Measurements from ENCODE around the gene SIPA1L2.
"Not testable (repeated sequence)": the region's sequence is repeated elsewhere in the genome, so short reads cannot be mapped to it uniquely, and the experiment has no call there.

SIPA1L2 gene

DNA sequence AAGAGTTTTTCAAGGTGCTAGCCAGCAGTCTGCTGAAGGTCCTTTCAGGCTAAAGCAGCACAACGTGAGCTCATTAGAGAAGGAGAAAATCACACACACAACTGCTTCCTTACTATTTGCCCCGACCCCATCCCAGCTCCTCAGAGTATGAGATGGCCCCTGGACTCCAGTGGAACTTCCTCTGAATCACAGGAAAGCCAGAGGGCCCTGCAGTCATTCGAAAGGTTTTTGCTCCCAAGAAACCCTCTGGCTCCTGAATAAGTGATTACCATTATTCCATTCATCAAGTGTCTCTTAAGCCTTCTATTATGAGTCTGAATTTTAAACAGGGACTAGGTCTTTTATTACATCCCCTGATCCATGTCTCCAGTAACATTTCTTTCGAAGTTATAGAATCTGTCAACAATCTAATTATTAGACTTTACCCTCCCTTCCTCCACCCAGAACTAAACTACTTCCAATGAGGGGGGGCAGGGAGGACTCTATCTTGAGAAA, 14.6 kb downstream of the SIPA1L2 start:
- in situ Hi-C loops (cut with HindIII; ENCODE audit: low sequenced_read_pairs): no loop called here

DNA sequence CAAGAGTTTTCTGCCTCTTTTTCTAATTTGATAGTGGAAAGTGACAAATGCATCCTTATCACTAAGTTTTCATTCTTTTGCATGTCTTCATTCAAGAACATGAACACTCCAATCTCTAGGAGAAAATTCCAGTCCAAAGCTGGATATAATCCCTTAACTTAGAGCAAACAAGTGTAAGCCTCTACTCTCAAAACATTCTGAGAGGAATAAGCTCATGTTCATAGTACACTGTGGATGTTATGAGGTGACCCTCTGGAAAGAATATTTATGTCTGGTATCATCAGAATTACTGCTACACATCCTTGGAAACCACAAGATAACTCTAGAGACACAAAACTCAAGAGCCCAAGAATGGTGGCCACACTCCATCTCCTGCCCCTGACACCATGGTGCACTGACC, 15.1 kb downstream of the SIPA1L2 start:
- in situ Hi-C loops (cut with HindIII; ENCODE audit: low sequenced_read_pairs): no loop called here

- in situ Hi-C loops (cut with HindIII; ENCODE audit: low sequenced_read_pairs): no loop called here
These were observed 16.1 kb downstream of the SIPA1L2 start for GRCh38 chr1:232613752-232614381.

- in situ Hi-C loops (cut with HindIII; ENCODE audit: low sequenced_read_pairs): not testable (repeated sequence)
These were observed 17.1 kb downstream of the SIPA1L2 start for GRCh38 chr1:232612836-232613235.

DNA sequence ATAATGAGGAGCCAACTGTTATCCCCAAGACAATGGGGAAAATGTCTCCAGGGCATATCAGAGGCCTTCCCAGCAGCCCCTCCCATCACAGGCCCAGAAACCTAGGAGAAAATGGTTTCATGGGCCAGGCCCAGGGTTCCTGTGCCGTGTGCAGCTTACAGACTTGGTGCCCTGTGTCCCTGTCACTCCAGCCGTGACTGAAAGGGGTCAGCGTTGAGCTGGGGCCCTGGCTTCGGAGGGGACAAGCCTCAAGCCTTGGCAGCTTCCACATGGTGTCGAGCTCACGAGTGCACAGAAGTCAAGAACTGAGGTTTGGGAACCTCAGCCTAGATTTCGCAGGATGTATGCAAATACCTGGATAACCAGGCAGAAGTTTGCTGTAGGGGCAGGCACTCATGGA, 18.1 kb downstream of the SIPA1L2 start:
- in situ Hi-C loops (cut with HindIII; ENCODE audit: low sequenced_read_pairs): no loop called here

DNA sequence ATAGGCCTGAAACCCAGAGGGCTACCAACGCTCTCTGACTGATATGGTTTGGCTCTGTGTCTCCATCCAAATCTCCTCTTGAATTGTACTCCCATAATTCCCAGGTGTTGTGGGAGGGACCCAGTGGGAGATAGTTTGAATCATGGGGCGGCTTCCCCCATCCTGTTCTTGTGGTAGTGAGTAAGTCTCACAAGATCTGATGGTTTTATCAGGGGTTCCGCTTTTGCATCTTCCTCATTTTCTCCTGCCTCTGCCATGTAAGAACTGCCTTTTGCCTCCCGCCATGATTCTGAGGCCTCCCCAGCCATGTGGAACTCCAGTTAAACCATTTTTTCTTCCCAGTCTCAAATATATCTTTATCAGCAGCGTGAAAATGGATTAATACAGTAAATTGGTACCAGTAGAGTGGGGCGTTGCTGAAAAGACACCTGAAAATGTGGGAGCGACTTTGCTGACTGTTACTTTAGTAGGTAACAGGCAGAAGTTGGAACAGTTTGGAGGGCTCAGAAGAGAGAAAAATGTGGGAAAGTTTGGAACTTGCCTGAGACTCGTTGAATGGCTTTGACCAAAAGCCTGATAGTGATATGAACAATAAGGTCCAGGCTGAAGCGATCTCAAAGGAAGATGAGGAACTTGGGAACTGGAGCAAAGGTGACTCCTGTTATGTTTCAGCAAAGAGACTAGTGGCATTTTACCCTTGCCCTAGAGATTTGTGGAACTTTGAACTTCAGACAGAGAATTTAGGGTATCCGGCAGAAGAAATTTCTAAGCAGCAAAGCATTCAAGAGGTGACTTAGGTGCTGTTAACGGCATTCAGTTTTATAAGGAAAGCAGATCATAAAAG, 18.8 kb downstream of the SIPA1L2 start:
- in situ Hi-C loops (cut with HindIII; ENCODE audit: low sequenced_read_pairs): not testable (repeated sequence)

DNA sequence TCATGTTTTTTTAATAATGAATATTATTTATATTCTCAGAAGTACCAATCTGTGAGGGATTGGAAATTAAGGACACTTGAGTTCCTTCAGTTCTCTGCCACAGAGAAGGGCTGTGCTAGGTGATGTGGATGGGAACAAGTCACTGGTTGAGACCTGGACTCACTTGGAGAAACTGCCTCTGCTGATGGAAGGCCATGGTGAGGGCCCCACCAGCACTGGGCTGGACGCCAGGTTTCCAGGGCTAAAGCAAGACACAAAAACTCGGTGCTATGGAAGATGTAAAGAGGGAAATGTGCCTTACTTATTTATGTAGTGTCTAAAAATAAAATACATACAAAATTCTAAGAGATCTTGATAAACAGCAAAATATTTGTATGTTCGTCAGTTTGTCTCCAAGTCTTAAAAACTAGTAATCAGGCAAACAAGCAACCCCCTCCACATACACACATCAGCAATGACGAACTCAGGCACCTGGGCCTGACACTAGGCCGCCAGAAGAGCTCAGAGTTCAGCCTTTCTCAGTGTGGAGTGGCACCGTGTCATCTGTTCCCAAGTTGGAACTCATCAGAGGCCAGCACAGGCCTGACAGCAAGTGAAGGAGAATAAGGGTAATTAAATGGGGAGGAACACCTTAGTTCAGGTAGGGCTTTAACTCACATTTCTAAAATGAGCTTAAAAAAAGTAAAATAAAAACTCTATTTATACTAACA, 19.6 kb downstream of the SIPA1L2 start:
- in situ Hi-C loops (cut with HindIII; ENCODE audit: low sequenced_read_pairs): no loop called here

GRCh38 chr1:232608427-232608826, 21.5 kb downstream of the SIPA1L2 start:
- in situ Hi-C loops (cut with HindIII; ENCODE audit: low sequenced_read_pairs): no loop called here

GRCh38 chr1:232602622-232603021, 27.3 kb downstream of the SIPA1L2 start:
- in situ Hi-C loops (cut with HindIII; ENCODE audit: low sequenced_read_pairs): no loop called here

- in situ Hi-C loops (cut with HindIII; ENCODE audit: low sequenced_read_pairs): no loop called here
These were observed 29.3 kb downstream of the SIPA1L2 start for GRCh38 chr1:232600424-232601258.

GRCh38 chr1:232599178-232600041, 30.5 kb downstream of the SIPA1L2 start:
- in situ Hi-C loops (cut with HindIII; ENCODE audit: low sequenced_read_pairs): no loop called here

DNA sequence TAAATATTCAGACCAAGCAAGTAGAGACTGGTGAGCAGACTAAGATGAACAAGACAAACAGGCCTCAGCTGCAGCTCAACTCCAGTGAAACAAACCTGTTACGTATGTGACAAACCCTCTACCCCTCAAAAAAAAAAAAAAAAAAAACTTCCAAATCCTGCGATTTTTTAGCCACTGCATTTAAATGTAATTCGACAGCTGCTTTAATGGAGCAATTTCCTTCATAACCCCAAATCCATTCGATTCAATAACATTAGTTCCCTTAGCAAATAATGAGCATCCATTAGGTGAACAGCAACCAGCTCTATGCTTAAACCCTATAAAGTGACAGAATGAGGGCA, 31.1 kb downstream of the SIPA1L2 start:
- in situ Hi-C loops (cut with HindIII; ENCODE audit: low sequenced_read_pairs): no loop called here

DNA sequence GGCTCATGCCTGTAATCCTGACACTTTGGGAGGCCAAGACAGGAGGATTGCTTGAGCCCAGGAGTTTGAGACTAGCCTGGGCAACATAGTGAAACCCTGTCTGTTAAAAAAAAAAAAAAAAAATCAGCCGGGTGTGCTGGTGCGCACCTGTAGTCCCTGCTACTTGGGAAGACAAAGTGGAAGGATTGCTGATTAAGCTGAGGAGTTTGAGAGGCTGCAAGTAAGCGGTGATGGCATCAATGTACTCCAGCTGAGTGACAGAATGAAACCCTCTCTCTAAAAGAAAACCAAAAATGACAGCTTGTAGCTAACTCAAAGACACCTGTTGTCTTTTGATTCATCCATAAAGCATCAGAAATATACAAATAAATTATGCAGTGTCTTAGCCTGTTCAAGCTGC, 31.8 kb downstream of the SIPA1L2 start:
- in situ Hi-C loops (cut with HindIII; ENCODE audit: low sequenced_read_pairs): no loop called here

GRCh38 chr1:232597721-232598120, 32.2 kb downstream of the SIPA1L2 start:
- in situ Hi-C loops (cut with HindIII; ENCODE audit: low sequenced_read_pairs): no loop called here

- in situ Hi-C loops (cut with HindIII; ENCODE audit: low sequenced_read_pairs): no loop called here
These were observed 33.1 kb downstream of the SIPA1L2 start for GRCh38 chr1:232596666-232597303.

DNA sequence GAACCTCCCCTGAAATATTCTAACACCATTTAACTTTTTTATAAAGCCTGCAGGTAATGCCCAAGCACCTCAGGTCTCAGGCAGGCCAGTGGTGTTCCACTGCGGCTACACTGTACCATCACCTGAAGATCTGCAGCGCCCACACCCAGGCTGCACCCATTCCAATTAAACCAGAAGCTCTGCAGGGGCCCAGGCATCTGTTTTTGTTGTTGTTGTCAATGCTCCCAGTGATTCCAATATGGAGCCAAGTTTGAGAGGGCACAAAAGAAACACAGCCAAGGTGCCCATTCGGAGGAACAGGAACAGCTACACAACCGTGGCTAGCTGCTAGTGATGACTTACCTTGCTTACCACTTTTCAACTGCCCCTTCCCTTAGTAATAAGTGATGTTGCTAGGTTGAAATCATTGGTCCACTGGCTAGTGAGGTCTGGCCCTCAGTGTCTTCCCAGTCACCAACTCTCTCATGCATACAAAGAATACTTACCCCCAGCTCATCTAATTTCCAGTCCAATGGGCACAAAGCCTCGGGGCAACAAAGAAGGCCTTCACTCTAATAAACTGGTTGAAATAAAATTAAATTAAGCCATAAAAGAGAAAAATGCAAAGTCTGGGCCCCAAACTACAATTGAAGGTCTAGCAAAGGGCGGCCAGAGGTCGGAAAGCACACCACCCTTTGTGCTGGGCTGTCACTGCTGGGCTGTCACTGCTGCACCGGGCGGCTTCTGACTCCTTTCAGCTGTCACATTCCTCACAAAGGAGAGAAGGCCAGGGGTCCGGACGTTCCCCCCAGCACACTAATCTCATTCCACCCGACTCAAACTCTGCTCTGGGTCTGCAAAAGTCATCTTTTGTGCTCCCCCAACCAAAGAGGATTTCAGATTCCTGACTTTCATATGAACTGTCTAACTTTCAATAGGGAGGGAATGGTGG, 34.9 kb downstream of the SIPA1L2 start:
- in situ Hi-C loops (cut with HindIII; ENCODE audit: low sequenced_read_pairs): no loop called here

DNA sequence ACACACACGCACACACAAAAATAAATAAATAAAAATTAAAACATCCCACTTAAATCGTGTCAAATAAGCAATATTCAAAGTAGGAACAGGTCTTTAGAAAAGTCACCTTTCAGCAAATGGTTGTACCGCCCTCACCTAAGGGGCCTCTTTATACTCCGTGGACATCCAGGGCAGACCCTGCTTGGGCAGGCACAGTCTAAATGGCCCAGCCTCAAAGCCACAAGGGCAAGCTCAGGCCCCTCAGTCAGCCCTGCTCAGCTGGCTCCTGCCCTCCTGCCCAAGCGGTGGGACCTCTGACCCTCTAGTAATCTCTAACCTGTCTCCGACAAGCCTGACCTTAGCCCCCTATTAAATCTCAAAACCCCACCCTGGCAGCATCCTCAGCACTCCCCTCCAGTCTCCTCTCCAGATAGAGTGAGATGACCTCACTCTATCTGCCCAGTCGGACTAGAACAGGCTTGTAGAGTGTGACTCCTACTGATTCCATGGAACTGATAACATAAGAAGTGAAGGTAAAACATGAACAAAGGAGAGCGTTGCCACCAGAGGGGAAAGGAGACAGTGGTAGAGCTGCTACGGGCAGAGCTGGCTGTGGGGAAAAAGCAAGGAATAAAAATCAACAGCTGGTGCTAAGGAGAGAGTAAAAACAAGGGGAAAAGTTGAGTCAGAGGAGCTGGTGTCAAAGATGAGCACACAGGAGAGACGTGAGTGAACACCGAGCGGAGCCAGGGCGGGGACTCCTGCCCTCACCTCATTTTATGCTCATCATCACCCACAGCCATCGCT, 36.0 kb downstream of the SIPA1L2 start:
- in situ Hi-C loops (cut with HindIII; ENCODE audit: low sequenced_read_pairs): no loop called here

DNA sequence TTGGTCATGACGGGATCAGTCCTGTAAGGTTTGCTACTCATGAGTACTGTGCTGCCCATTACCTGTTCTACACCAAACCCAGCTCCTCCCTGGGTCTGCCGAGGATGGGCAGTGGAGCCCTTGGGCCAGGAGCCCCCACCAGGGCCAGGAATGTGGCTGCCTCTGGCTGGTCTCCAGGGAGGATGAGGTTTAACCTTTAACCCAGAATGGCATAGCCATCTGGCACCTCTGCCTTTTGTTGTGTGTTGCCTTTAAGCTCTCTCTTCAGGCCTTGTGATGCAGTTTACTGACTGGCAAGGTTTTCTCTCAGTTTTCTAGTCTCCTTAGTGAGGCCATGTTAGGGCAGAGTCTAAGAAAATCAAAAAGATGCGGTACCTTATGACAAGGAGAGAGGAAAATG, 38.6 kb downstream of the SIPA1L2 start:
- in situ Hi-C loops (cut with HindIII; ENCODE audit: low sequenced_read_pairs): no loop called here

Measured in DLD1 (cell line).